ENCODE results near the gene C15orf61. TPM values are rescaled to one million over a fixed set of nuclear protein-coding genes. Genes with fewer than 3 reads are reported as not detected.

Gene C15orf61
- total and polyA plus RNA-seq, 2 of the 13 experiments (the other 11 are each of a cell fraction or from before 2014, with no cell fraction given): 2.1 to 6.6 TPM

DNA sequence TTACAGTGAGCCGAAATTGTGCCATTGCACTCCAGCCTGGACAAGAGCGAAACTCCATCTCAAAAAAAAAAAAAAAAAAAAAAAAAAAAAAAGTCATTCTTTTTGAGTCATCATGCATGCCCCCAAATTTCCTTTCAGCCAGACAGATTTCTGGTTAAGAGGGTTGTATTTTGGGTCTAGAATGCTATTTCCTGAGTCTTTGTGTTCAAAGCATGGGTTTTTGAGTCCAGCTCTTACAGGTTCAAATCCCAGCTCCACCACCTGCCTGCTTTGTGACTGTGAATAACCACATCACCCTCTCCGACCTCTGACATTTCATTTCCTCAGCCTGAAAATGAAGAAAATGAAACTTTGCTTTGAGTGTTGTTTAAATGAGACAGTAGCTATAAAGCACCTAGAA is 9.3 kb upstream of the C15orf61 start:
- H3K27ac ChIP-seq (ENCODE audit: extremely low read length, insufficient read depth, low read length): no peak overlapping the region
- H3K27me3 ChIP-seq (ENCODE audit: control insufficient read depth in 1 of 2, insufficient read depth in 2 of 2, low read length in 2 of 2): no peaks in the 10 kb centered on the region
- ChIA-PET CTCF (ENCODE audit: low intra/inter-chr PET ratio, low total read pairs) (no interaction called here), POLR2A (interaction anchor here (1.4 kb wide), 1 partner anchor 9 kb away, joined by 4 read pairs; the partner anchor contains the start of gene C15orf61)
- DNase-seq (ENCODE audit: low spot score): no peak
- intact Hi-C loops (cut with micrococcal nuclease; ENCODE audit: unreplicated experiment): no loop called here
- no peak overlapping the region for H3K9ac ChIP-seq (ENCODE audit: insufficient read depth, low read depth, low read length)
- no peak overlapping the region for H3K4me3 ChIP-seq (replicated peaks in 1 of 3; ENCODE audit: insufficient read depth in 1 of 3, low read depth in 2 of 3, low read length in 3 of 3)
- in situ Hi-C loops (cut with HindIII; ENCODE audit: extremely low pct_ligation_motif_present, low pct_unique_long_range_greater_than_20kb): no loop called here
- no peaks in the 10 kb centered on the region for H3K9me3 ChIP-seq (ENCODE audit: low read length)
- no peak for ATAC-seq
- H4K20me1 ChIP-seq (ENCODE audit: insufficient read depth, low read length): no peaks in the 10 kb centered on the region
- no peak for FAIRE-seq
- BruUV-seq (replicated peaks): no TSS peak
- no peaks in the 10 kb centered on the region for H3K79me2 ChIP-seq (ENCODE audit: insufficient read depth, low read length)
- H2AFZ ChIP-seq (ENCODE audit: low read length): no peak overlapping the region
- peaks cover 2 to 24% of the 10 kb centered on the region in 2 experiments; a peak in 2 of 5 replicates for H3K36me3 ChIP-seq (replicated peaks in 1 of 2; ENCODE audit: control insufficient read depth in 1 of 2, insufficient read depth in 2 of 2, low read length in 2 of 2)
- TF ChIP-seq SKI (IDR thresholded peaks at IDR 0.05; ENCODE audit: partially characterized antibody): no peak
- TF ChIP-seq, protein P1, sequence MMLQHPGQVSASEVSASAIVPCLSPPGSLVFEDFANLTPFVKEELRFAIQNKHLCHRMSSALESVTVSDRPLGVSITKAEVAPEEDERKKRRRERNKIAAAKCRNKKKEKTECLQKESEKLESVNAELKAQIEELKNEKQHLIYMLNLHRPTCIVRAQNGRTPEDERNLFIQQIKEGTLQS (CRISPR knock-in tag; IDR thresholded peaks at IDR 0.05): no peak
- no peak for TF ChIP-seq PPARG (CRISPR knock-in tag; conservative IDR thresholded peaks at IDR 0.05)
- TF ChIP-seq MLLT10 (CRISPR knock-in tag; IDR thresholded peaks at IDR 0.05): no peak
- TF ChIP-seq SNAPC2 (CRISPR knock-in tag; IDR thresholded peaks at IDR 0.05): no peak
- no peak for TF ChIP-seq HNRNPUL1 (IDR thresholded peaks at IDR 0.05; ENCODE audit: low read depth, low read length)
- no peak for TF ChIP-seq ZFP82 (CRISPR knock-in tag; IDR thresholded peaks at IDR 0.05; ENCODE audit: borderline replicate concordance)
- no peak for TF ChIP-seq RELA (CRISPR knock-in tag; IDR thresholded peaks at IDR 0.05)
- no peak for TF ChIP-seq ZNF451 (CRISPR knock-in tag; IDR thresholded peaks at IDR 0.05)
- TF ChIP-seq ELF4 (CRISPR knock-in tag; IDR thresholded peaks at IDR 0.05; ENCODE audit: borderline replicate concordance): no peak
- TF ChIP-seq, protein P2, sequence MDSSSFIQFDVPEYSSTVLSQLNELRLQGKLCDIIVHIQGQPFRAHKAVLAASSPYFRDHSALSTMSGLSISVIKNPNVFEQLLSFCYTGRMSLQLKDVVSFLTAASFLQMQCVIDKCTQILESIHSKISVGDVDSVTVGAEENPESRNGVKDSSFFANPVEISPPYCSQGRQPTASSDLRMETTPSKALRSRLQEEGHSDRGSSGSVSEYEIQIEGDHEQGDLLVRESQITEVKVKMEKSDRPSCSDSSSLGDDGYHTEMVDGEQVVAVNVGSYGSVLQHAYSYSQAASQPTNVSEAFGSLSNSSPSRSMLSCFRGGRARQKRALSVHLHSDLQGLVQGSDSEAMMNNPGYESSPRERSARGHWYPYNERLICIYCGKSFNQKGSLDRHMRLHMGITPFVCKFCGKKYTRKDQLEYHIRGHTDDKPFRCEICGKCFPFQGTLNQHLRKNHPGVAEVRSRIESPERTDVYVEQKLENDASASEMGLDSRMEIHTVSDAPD (CRISPR knock-in tag; IDR thresholded peaks at IDR 0.05): no peak
- no peak for TF ChIP-seq ZKSCAN5 (CRISPR knock-in tag; IDR thresholded peaks at IDR 0.05)
- no peak for TF ChIP-seq KDM5B (CRISPR knock-in tag; IDR thresholded peaks at IDR 0.05; ENCODE audit: borderline replicate concordance)
- TF ChIP-seq, protein P3, sequence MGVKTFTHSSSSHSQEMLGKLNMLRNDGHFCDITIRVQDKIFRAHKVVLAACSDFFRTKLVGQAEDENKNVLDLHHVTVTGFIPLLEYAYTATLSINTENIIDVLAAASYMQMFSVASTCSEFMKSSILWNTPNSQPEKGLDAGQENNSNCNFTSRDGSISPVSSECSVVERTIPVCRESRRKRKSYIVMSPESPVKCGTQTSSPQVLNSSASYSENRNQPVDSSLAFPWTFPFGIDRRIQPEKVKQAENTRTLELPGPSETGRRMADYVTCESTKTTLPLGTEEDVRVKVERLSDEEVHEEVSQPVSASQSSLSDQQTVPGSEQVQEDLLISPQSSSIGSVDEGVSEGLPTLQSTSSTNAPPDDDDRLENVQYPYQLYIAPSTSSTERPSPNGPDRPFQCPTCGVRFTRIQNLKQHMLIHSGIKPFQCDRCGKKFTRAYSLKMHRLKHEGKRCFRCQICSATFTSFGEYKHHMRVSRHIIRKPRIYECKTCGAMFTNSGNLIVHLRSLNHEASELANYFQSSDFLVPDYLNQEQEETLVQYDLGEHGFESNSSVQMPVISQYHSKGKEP (CRISPR knock-in tag; IDR thresholded peaks at IDR 0.05): no peak
- WGBS (ENCODE audit: low lambda C conversion rate): 91% methylated on average over 3 of the region's 3 CpGs
- H3K4me2 ChIP-seq (ENCODE audit: low read depth, low read length): no peak overlapping the region
- H3K4me1 ChIP-seq (ENCODE audit: insufficient read depth, low read length): no peaks in the 10 kb centered on the region
